Measurements from ENCODE around the gene DEFB116. TPM values are rescaled to one million over a fixed set of nuclear protein-coding genes. Genes with fewer than 3 reads are reported as not detected.

The DEFB116 gene
- total and polyA plus RNA-seq, 12 donors: not detected

Small RNAs within 50 kb of the gene (small RNA-seq; reads per million reads assigned to genes)
- 0 reads per million in 2 donors for gene RNA5SP480

Other genes with a start within 250 kb of the DEFB116 start
- not detected for gene DEFB115, start 50.9 kb downstream of the DEFB116 start, total RNA-seq
- not detected for gene DEFB115, start 50.9 kb downstream of the DEFB116 start, polyA plus RNA-seq
- gene DEFB118, start 60.0 kb upstream of the DEFB116 start, total RNA-seq: not detected
- not detected for gene DEFB118, start 60.0 kb upstream of the DEFB116 start, polyA plus RNA-seq
- not detected for gene DEFB119, start 82.0 kb upstream of the DEFB116 start, total RNA-seq
- not detected for gene DEFB119, start 82.0 kb upstream of the DEFB116 start, polyA plus RNA-seq
- not detected for gene DEFB121, start 97.6 kb upstream of the DEFB116 start, total RNA-seq
- not detected for gene DEFB121, start 97.6 kb upstream of the DEFB116 start, polyA plus RNA-seq
- gene DEFB123, start 132.0 kb upstream of the DEFB116 start, total RNA-seq: not detected
- gene DEFB123, start 132.0 kb upstream of the DEFB116 start, polyA plus RNA-seq: not detected
- gene DEFB124, start 166.5 kb upstream of the DEFB116 start, total RNA-seq: not detected
- gene DEFB124, start 166.5 kb upstream of the DEFB116 start, polyA plus RNA-seq: under 1 TPM in 1 of 3 donors, not detected in 2; 0.20 TPM
- gene REM1, start 166.7 kb upstream of the DEFB116 start, total RNA-seq: 10 to 100 TPM in 1 of 9 donors, 1 to 10 TPM in 6, under 1 TPM in 2; 0.26 to 19.3 (median 2.4) TPM
- 1 to 10 TPM in 2 of 3 donors, under 1 TPM in 1; 0.48 to 6.8 (median 3.4) TPM for gene REM1, start 166.7 kb upstream of the DEFB116 start, polyA plus RNA-seq
- gene HM13, start 205.9 kb upstream of the DEFB116 start, total RNA-seq: 100 to 1,000 TPM in 6 of 9 donors, 10 to 100 TPM in 3; 48.5 to 356 (median 152) TPM
- gene HM13, start 205.9 kb upstream of the DEFB116 start, polyA plus RNA-seq: 100 to 1,000 TPM; 177 to 241 (median 236) TPM

All from adrenal gland (tissue), 12 donors.